ENCODE results near the gene S100A3.

GRCh38 chr1:153566414-153567371 lies 17.6 kb upstream of the S100A3 start:
- no peak for TF ChIP-seq CTCF (optimal IDR thresholded peaks at IDR 0.05 in 1 of 3, IDR thresholded peaks at IDR 0.05 in 1 of 3, conservative IDR thresholded peaks at IDR 0.05 in 1 of 3; ENCODE audit: extremely low read depth in 1 of 3, insufficient read depth in 2 of 3, low read length in 3 of 3)
- no peak for TF ChIP-seq EZH2 (IDR thresholded peaks at IDR 0.05; ENCODE audit: low read length)
